Left colon (tissue), 2 donors: ENCODE data around the gene MTUS2. TPM values are rescaled to one million over a fixed set of nuclear protein-coding genes. Genes with fewer than 3 reads are reported as not detected.
A peak's percentile ranks its signal among the peaks of the same experiment; 100 is the strongest.

Source experiments
- ATAC-seq: fragments of 200-7000 bp; cut with Tn5 transposase; one replicate; pipeline ENCODE4 v1.9.1; 2020; ENCODE audit warnings: mild to moderate bottlenecking, moderate library complexity
- DNase-seq, 2 donors: peaks; one replicate each; pipeline ENCODE4 v3.0.0-alpha.2; 2020
- intact Hi-C, 2 donors: fragments of 100-400 bp; cut with DNase I in 1 of 2; cut with micrococcal nuclease in 1 of 2; formaldehyde crosslinking; loops; one replicate each; pipeline versions ENCODE4 v1.11.2 to v1.14.0; 2022; cut with DNase I, micrococcal nuclease
- long read RNA-seq: library from polyadenylated mRNA; unstranded; transcript quantifications from one replicate; pipeline ENCODE4 v2.0.0, GENCODE V29; 2021
- total RNA-seq, 2 donors: library from RNA; stranded (reverse); fragmentation: NEBNext Ultra II Directional; extraction: Animal tissue kit (Norgen Biotek cat#: 25700); gene quantifications; one replicate each; pipeline ENCODE4 v1.2.1, GENCODE V29; 2021
- donor health status: DM: no; HTN: no; CAD: no.
- donor health status: DM: yes; HTN: yes; CAD: no.

Gene MTUS2
- total RNA-seq, result under 1 TPM; 0.15 to 0.25 TPM
- long read RNA-seq, result 0 reads

DNA sequence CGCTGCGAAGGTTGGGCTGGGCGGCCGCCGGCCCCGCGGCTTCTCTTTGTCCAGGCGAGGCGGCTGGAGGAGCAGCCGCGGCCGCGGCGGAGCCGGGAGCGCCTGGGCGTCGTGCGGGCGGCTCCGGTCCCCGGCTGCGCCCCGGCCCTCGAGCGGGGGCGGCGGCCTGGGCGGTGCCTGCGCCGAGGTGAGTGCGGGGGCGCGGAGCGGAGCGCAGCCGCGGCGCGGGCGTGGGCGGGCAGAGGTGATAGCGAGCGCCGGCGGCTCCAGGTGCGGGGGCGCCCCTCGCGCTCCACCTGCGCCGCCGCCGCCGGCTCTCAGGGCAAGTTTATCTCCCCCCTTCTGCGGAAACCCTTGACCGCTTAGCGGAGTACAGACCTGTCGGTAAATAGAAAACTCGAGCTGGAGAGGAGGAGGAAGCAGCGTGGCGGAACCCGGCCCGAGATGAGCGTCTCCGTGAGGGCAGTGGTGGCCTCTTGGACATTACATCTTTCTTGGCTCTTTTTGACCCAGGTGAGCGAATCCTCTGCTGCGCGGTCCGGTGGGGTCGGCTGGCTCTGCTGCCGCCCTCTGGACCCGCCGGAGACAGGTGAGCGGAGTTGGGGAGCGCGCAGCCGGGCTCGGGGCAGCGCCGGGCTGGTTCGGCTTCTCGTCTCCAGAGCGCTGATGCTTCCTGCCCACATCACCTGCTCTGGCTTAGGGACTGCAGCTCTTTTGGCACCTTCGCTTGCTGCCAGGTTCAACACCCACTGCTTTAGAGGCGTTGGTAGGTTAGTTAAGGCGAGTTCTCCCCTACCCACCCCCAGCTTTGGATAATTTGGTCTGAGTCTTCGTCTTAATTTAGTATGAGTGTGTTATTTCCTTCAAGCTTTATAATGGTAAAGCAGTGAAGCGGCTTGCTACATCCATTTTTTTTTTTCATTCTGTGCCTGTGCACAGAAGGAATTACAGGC is at the start of gene MTUS2:
Gene MTUS2 (plus strand): TSS at position 241 of the 953 bp plus-strand sequence.
- intact Hi-C loops, result no loop called here
- ATAC-seq (peak; percentile 28), DNase-seq (peak in 1 of 2 donors; percentile 10)

DNA sequence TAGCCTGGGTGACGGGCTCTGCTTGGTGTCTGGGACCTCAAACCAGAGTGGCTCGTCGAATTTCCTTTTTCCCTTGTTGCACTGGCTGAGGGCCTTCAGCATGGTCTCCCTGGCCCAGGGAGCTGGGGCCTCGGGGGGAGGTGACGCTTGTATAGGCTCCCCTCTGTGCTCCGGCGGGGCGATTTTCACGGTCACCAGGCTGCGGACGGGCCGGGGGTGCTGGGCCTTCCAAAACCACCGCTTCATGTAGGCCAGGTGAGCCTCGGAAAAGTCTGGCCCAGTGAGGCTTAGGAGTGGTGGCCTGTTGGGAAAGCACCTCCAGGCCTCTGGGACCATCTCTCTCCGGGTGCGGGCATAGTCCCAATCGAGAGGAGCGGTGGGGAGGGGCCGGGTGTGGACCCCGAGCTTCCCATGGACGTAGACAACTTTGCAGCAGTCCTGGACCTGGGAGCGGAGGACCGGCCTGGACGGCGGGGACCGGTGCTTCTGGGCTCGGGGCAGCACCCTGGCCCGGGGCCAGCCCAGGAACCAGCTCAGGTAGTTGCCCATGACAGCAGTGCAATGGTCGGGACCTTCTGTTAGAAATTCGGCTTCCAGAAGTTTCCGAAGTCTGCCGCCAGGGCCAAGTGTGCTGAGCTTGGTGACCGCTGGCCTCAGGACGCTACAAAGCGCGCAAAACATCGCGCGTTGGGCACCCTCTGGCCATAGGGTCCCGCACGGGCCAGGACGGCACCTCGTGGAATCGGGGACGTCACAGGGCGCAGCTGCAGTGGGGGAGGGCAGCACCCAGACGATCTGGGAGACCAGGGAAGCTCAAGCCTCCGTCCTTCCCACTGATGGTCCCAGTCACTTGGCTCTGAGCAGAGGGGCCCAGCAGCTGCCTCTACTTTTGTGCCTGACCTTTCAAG is 41.6 kb upstream of the MTUS2 start:
- DNase-seq (no peak), ATAC-seq (no peak)
- intact Hi-C loops, result no loop called here

DNA sequence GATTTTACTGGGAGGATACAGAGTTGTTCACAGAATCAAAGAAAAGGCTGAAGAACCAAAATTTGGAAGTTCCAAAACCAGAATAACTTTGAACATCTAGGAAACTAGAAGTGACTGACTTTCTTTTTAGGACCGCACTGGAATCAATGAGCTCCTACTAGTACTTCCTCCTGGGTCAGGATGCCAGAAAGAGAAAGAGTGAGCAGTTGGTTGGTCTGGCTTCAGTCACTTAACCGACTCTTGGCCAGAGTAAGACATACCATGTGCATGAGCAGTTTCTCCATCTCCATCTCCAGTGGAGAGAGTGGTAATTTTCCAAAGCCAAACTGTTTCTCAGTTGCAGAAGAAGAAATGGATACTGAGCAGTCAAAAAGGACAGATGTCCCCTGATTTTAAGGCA is 27.1 kb upstream of the MTUS2 start:
- ATAC-seq, result no peak
- DNase-seq, result no peak
- intact Hi-C loops, result loop anchor here in 1 of 2 donors (10.0 kb wide), 1 partner anchor 118 kb away; no protein-coding TSS in a partner anchor

DNA sequence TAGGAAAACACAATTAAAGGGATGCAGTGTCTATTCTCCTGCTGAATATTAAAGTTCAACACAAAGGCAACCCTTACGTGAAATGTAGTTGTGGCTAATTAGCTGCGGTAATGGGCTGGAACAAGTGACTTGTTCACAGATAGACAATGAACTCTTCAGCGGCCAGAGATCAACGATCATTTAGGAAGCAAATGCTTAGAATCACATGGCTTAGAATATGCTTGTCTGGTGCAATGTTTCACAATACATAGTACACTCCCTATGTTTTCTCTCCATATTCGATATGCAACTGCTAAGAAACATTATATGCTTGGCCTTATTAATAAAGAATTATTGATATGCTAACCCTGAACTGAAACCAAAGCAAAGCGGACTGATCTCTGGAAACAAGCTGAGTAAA is 25.7 kb upstream of the MTUS2 start:
- no peak for DNase-seq
- no peak for ATAC-seq
- intact Hi-C loops, result loop anchor here in 1 of 2 donors (10.0 kb wide), 1 partner anchor 120 kb away; no protein-coding TSS in a partner anchor

DNA sequence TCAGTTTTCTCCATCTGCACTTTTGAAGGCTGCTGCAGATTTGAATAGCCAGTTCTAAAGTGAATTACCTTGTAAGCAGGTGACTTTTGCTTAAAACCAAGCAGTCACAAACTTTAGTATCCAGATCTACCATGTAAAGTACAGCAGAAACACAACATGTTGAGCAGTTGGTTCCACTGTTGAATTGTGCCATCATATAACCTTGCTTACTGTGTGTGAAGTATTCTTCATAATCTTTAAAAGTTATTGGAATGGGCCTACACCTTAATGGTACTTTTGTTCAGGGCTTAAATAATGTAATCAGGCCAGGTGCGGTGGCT is 23.2 kb upstream of the MTUS2 start:
- no peak for DNase-seq
- intact Hi-C loops, result loop anchor here in 1 of 2 donors (10.0 kb wide), 1 partner anchor 122 kb away; no protein-coding TSS in a partner anchor
- no peak for ATAC-seq

DNA sequence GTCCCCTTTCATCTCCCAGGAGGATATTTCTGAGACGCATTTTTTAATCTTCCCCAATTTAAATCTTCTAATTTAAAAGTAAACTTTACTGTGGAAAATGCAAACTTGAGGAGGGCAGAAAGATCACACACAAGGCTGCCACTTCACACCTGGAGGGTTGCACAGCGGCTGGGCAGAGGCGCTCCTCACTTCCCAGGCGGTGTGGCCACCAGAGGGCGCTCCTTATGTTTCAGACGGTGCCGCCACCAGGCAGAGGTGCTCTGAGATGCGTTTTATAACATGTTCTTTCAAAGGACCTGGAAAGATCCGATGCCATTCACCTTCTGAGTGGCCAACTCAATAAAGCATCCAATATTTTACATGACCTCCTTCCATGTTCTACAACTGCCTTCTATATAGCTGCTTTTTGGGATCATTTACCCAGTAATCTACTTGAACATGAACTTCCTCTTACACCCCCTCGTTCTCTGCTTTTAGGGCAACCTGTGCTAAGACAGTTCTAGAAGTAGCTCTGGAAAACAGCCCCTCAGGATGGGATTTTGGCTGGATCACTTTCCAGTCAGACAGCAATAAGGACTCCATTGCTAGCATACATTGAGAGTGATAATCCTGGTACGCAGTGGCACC is 14.8 kb upstream of the MTUS2 start:
- DNase-seq (peak in 1 of 2 donors; percentile 37), ATAC-seq (no peak)
- intact Hi-C loops, result no loop called here

DNA sequence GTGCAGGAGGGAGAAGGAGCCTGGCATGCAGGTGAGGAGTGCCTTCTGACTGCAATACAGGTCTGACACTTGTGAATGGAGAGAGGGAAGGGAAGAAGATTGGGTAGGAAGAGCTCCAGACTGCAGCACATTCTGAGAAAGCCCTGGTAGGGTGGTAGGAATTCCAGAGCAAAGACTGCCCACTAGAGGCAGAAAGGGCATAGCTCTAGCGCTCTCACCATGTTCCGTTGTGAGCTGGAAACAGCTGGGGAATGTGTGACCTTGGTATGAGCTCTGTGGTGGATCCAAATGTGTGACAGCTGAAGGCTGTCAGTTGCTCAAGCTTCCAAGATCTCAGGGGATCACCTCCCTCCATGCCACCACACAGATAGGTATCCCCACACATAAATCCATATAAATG is 2.9 kb upstream of the MTUS2 start:
- DNase-seq, result no peak
- intact Hi-C loops, result no loop called here
- no peak for ATAC-seq

DNA sequence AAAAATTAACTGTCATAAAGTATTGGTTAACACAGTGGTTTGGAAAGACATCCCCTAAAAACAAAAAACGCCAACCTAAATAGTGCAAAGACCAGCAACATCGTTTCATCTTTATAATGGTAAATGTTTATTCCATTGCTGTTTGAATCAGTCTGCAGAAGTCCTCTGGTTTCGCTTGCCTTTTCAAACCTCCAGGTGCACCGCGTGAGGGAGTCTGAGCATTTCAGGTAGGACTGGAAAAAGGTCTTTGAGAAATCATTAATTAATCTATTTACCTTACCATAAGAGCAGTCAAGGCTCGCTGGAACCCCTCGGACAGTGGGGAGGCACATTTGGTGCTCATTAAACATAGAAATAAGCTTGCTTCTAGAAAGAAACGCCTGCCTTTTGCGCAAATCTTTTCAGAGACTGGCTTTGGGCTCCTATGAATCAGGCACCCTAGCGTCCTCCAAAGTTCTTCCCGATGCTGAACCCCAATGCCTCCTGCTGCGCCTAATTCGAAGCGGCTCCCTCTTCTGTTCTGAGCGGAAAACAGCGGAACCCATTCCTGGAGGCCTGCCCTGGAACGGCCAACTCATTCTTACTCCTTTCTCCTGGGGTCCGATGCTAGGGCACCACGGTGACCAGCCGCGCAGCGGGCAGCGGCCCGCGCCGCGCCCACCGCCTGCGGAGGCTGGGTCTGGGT is 951 bp upstream of the MTUS2 start:
- ATAC-seq (peak; percentile 6), DNase-seq (peak in 1 of 2 donors; percentile 3)
- intact Hi-C loops, result no loop called here

DNA sequence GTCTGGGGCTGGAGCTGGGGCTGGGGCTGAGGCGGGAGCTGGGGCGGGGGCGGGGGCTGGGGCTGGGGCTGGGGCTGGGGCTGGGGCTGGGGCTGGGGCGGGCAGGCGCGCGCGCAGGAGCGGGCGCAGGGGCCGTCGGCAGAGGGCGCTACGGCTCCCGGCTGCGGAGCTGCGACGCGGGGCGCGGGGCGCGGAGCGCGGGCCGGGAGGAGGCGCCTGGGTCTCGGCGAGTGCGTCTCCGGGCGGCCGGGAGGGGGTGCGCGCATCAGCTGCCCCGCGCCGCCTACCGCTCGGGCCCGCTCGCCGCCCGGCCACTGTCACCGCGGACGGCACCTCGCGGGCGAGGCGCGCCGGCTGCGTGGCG is 422 bp upstream of the MTUS2 start:
- intact Hi-C loops, result no loop called here
- peak in 1 of 2 donors; percentile 44 for DNase-seq
- ATAC-seq, result peak; percentile 82

DNA sequence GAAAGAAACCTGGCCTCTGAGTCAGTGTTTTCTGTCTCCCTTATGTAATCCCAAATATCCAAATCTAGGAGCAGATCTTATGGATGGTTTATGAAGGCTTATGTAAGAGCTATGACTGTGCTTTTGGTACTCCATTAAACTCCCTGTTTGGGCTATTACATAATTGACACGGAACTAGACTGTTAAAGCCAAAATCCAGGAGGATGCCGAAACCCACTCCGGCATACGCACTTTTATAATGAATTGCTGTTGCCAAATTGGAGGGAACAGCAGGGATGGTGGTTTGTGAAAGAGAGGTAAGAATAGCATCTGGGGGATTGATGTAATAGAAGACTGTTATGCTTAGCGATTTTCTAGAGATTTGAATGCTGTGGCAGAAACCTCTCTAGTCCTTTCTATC is 2.0 kb downstream of the MTUS2 start:
- no peak for ATAC-seq
- no peak for DNase-seq
- intact Hi-C loops, result no loop called here

DNA sequence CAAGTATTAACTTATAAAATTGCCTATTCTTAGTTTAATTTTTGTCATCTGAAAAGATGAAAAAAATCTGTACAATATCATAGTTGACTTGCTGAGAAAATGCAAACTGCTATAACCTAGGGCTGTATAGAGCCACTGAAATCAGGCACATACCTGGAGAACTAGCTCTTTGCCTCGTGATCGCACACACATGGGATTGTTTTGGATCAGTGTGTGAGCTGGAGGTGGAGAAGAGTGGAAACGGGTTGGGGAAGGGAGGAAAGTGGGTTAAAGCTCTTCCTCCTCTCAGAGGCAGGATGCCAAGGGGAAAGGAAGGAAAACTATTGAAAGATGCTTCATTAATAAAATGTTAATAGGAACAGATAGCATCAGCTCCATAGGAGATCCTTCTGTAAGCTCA is 2.7 kb downstream of the MTUS2 start:
- no peak for ATAC-seq
- intact Hi-C loops, result no loop called here
- no peak for DNase-seq

DNA sequence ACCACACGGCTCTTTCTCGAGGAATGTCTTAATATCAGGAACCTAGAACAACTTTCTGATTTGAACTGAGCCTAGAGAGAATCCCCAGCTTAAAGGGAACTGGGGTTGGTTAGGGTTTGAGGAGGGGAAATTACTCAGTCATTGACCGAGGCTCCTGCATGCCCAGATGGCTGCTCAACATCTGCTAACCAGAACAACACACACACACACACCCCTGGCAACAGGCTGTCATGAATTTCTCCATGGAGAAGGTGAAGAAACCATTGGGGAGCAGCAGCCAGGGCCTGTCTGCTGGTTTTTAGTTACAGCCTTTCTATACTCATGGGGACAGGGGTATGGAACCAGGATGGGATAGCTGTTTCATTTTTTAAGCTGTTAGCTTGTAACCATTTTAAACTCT is 5.2 kb downstream of the MTUS2 start:
- DNase-seq (no peak), ATAC-seq (no peak)
- intact Hi-C loops, result no loop called here

DNA sequence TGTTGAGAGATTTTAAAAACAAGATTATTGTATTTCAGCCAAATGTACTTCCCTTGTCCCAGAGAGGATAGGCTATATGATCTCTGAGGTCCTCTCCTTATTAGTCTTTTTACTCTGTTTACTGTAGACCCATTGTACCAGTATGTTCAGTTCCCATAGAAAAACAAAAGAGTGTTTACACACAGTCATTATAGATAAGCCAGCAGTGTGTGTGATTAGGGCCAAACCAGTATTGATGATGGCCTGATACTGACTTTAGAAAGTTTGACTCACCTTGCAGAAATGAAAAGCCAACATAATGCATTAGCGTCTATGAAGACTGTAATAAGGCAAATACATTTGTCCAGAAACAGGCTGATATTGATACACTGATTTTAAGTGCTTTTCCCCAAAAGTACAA is 6.2 kb downstream of the MTUS2 start:
- DNase-seq, result no peak
- intact Hi-C loops, result no loop called here
- no peak for ATAC-seq

DNA sequence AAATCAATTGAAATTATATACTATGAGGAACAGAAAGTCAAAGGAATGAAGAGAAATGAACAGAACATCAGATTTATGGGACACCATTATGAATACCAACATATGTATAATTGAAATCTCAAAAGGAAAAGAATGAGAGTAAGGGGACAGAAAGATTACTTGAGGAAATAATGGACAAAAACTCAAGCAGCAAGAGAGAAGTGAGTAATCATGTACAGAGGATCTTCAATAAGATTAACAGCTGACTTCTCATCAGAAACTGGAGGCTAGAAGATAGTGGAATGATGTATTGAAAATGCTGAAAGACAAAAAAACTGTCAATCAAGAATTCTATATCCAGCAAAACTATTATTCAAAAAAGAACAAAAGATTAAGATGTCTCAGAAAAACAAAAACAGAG is 10.4 kb downstream of the MTUS2 start:
- ATAC-seq (no peak), DNase-seq (no peak)
- intact Hi-C loops, result no loop called here

DNA sequence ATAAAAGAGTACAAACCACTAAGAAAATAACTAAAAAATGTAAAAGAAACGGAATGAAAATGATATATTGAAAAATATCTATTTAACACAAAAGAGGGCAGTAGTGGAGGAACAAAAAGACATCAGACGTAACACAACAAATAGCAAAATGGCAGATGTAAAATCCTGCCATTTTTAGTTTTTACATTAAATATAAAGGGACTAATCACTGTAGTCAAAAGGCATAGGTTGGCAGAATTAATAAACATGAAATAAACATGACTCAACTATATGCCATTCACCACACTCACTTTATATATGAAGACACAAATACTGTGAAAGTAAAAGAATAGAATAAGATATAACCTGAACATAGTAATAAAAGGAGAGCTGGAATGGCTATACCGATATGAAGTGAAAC is 11.0 kb downstream of the MTUS2 start:
- no peak for ATAC-seq
- intact Hi-C loops, result no loop called here
- no peak for DNase-seq

DNA sequence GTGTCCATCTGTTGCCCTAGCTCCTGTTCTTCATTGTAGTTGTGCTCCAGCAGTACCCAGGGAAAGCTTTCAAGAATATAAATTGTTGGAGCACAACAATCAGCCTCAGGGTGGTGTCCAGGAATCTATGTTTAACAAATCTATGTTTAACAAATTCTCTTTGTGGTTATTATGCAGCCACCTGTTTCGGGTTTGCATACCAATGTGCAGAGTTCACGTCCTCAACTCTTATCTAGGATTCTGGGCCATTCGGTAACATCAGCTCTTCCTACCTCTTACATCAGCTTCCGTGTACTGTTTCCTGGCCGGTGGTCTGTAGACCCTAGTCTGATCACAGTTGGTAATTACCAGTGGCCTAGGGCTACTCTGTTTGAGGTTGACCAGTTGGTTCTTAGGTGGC is 17.0 kb downstream of the MTUS2 start:
- ATAC-seq (no peak), DNase-seq (no peak)
- intact Hi-C loops, result no loop called here

DNA sequence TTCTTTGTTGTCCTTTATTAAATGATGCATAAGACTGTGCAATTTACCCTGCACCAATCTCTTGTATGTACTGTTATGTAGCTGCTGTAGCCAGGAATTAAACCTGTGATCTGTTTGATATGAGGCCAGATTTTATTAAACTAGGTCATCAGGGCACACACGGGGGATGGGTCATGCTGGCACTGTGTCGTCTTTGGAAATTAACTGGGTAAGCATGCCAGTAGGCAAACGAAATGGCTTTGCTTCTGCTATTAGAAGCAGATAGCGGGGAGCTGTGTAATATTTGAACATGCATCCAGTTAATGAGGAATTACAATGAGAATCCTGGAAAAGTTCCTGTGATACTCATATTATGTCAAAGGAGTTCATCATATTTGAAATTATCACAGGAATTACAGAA is 23.5 kb downstream of the MTUS2 start:
- intact Hi-C loops, result no loop called here
- DNase-seq (no peak), ATAC-seq (no peak)

DNA sequence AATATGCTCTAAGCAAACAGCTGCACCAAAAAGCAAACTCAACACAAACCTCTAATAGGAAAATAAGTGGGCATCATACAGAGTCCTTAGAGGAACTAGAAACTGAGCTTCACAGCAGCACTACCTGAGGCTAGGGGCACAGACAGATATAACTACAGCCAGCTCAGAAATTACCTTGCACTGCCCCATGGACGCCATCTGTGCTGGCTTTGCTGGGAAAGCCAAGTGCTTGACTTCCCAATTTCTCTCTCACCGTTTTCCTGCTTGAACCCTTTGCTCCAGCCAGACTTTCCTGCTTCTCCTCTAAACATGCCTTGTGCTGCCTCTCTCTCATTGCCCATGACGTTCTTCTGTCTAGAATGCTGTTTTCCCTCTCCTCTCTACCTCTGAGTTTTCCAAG is 29.3 kb downstream of the MTUS2 start:
- ATAC-seq (no peak), DNase-seq (no peak)
- intact Hi-C loops, result no loop called here

DNA sequence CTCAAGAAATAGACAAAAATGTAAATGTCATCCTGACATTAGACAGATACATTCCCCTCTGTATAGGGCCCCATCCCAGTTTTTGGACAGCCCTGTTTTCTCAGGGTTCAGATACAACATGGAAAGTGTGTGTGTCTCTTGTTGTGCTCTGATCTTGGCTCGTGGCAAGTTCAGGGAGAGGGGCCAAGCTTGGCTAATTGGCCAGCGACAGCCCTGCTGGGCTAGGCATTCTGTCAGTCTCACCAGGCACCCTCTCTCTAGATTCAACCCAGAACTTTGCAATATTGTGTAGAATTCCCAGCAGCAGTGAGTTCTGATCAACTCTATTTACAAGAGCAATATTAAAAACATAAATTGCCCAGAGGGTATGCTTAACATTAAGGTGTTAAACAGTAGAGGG is 30.1 kb downstream of the MTUS2 start:
- intact Hi-C loops, result no loop called here
- DNase-seq, result no peak
- ATAC-seq, result no peak
